Measurements from ENCODE around the gene ATMIN.

ATMIN gene

GRCh38 chr16:80997964-80998620, 37.5 kb upstream of the ATMIN start:
- no peak for TF ChIP-seq CTCF (IDR thresholded peaks at IDR 0.05; ENCODE audit: insufficient read depth, missing control alignments)
- DNase-seq (ENCODE audit: insufficient read length, low spot score) (no peak), FAIRE-seq (no peak)

GRCh38 chr16:81000873-81001272, 34.8 kb upstream of the ATMIN start:
- no peak for TF ChIP-seq CTCF (IDR thresholded peaks at IDR 0.05; ENCODE audit: insufficient read depth, missing control alignments)
- FAIRE-seq: no peak
- DNase-seq (ENCODE audit: insufficient read length, low spot score): no peak

GRCh38 chr16:81001330-81001729, 34.3 kb upstream of the ATMIN start:
- FAIRE-seq (no peak), DNase-seq (ENCODE audit: insufficient read length, low spot score) (no peak)
- TF ChIP-seq CTCF (IDR thresholded peaks at IDR 0.05; ENCODE audit: insufficient read depth, missing control alignments): no peak

- TF ChIP-seq CTCF (IDR thresholded peaks at IDR 0.05; ENCODE audit: insufficient read depth, missing control alignments): no peak
- DNase-seq (ENCODE audit: insufficient read length, low spot score): no peak
- no peak for FAIRE-seq
Observed at GRCh38 chr16:81003064-81003463, 32.6 kb upstream of the ATMIN start.

GRCh38 chr16:81003610-81004460, 31.8 kb upstream of the ATMIN start:
- no peak for TF ChIP-seq CTCF (IDR thresholded peaks at IDR 0.05; ENCODE audit: insufficient read depth, missing control alignments)
- DNase-seq (ENCODE audit: insufficient read length, low spot score) (no peak), FAIRE-seq (no peak)

GRCh38 chr16:81004646-81005353, 30.8 kb upstream of the ATMIN start:
- FAIRE-seq (no peak), DNase-seq (ENCODE audit: insufficient read length, low spot score) (no peak)
- peak; percentile 66 for TF ChIP-seq CTCF (IDR thresholded peaks at IDR 0.05; ENCODE audit: insufficient read depth, missing control alignments)
